GM13977 (cell line): ENCODE results near the gene CASP8.
"Not testable (repeated sequence)": the region's sequence is repeated elsewhere in the genome, so short reads cannot be mapped to it uniquely, and the experiment has no call there.

Source experiments
- DNase-seq: peaks from one replicate; pipeline ENCODE4 v3.0.0; 2012; ENCODE audit warnings: low spot score
- CTCF ChIP-seq: IDR thresholded peaks from 2 replicates; pipeline ENCODE4 v1.5.1; 2012; ENCODE audit warnings: mild to moderate bottlenecking, control low read depth; ENCODE audit not compliant: insufficient read depth; ENCODE audit errors: extremely low read depth, missing control alignments
- in situ Hi-C: fragments of 300-500 bp; cut with MboI; formaldehyde crosslinking; loops from one replicate; pipeline ENCODE4 v1.12.0; 2022; ENCODE audit warnings: low sequenced_read_pairs, low pct_unique_long_range_greater_than_20kb, mixed read lengths, inconsistent platforms; ENCODE audit not compliant: unreplicated experiment

Gene CASP8

DNA sequence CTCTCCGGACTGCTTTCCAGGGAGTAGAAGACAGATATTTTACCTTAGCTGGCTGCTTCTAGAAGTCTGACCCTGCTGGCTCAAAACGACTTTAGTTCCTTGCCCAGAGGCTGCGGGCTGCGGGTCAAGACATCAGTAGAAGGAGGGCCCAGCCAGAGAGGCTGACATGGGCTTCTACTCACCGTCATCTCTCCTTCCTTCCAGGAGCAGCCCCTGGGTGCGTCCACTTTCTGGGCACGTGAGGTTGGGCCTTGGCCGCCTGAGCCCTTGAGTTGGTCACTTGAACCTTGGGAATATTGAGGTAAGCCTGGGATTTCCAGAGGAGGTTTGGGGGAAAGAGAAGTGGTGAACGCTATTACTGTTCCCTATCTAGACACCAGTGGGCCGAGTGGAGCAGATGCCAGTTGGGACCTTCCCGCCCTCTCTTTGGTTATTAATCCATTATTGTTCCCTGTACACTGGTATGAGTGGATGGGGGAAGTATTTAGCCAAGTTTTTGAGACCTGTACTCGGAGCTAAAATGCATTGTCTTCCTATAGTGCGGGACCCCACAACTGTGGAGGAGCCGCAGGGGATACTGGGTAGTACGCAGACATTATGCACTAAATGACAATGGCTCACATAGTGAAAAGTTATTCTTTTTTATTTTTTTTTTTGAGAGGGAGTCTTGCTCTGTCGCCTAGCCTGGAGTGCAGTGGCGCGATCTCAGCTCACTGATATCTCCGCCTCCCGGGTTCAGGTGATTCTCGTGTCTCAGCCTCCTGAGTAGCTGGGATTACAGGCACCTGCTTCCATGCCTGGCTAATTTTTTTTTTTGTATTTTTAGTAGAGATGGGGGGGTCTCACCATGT lies 26.3 kb upstream of the CASP8 start:
- TF ChIP-seq CTCF: no peak
- no peak for DNase-seq
- in situ Hi-C loops: loop anchor here (10.0 kb wide), 2 partner anchors 131 to 329 kb away; no protein-coding TSS in a partner anchor

DNA sequence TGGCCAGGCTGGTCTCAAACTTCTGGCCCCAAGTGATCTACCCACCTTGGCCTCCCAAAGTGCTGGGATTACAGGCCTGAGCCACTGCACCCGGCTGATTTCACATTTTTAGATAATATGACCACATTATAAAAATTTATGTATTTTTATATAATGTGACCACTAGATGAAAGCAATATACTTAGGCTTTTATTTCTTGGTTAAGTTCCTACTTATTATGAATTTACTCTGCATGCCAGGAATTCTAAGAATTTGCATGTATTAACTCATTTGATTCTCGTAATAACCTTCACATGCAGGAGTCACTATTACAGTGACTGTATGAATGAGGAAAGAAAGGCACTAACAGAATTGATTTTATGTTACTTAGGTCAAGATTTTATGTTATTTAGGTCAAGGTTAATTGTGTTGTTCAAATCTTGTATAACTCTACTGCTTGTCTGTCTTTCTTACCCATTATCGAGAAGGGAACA lies 25.6 kb upstream of the CASP8 start:
- TF ChIP-seq CTCF: no peak
- in situ Hi-C loops: loop anchor here (10.0 kb wide), 2 partner anchors 130 to 330 kb away; no protein-coding TSS in a partner anchor
- DNase-seq: no peak

DNA sequence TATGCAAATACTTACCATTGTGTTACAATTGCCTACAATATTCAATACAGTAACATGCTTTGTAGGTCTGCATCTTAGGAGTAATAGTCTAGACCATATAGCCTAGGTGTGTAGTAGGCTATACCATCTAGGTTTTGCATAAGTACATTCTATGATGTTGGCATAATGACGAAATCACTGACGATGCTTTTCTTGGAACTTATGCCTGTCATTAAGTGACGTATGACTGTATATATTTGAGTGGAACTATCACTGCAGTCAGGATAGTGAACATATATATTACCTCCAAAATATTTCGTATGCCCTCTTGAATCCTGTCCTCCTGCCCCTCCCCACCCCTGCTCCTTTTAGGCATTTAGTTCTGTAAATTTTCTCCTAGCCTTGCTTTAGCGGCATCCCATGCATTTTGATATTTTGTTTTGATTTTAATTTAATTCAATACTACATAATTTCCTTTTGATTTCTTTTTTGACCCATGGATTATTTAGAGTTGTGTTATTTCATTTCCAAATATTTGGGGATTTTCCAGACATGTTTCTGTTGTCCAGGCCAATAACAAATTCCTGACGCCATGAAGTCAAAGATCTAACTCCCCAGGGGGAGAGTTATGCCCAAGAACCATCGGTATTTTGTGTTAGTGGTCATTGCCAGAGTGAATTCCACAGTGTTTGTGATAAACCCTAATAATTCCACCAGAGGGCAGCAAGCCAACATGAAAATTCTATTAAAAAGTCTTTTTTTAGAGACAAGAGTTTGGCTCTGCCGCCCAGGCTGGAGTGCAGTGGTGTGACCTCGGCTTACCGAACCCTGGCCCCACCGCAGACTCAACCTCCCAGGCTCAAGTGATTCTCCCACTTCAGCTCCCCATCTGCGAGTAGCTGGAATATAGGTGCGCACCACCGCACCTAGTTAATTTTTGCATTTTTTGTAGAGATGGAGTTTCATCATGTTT lies 24.2 kb upstream of the CASP8 start:
- peak; percentile 42 for DNase-seq
- in situ Hi-C loops: loop anchor here (10.0 kb wide), 2 partner anchors 129 to 331 kb away; no protein-coding TSS in a partner anchor
- peak; percentile 50 for TF ChIP-seq CTCF

- no peak for TF ChIP-seq CTCF
- no peak for DNase-seq
- in situ Hi-C loops: loop anchor here (10.0 kb wide), 2 partner anchors 127 to 333 kb away; no protein-coding TSS in a partner anchor
These were observed 22.7 kb upstream of the CASP8 start for GRCh38 chr2:201237486-201238123.

DNA sequence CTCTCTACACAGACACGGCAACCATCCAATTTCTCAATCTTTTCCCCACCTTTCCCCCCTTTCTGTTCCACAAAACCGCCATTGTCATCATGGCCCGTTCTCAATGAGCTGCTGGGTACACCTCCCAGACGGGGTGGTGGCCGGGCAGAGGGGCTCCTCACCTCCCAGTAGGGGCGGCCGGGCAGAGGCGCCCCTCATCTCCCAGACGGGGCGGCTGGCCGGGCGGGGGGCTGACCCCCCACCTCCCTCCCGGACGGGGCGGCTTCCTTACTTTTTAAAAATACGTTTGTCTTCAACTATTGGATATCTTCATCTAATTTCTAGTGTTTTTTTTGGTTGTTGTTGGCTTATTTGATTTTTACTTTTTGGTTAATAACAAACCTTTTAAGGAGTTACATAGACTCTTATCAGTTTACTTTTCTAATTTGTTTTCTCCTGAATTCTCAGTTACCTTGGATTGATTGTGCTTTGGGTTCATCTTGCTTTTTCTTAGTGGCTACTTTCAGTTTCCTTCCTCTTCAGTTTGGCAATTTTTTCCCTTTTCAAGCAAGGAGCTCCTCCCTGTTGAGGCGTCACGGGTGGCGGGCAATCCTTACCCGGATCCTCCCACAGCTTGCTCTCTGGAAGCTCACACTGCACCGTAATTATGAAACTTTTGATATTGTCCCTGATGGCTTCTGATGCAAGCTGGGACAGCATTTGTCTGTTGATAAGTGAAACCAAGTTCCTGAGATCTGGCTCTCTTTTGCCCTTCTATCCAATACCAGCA lies 21.0 kb upstream of the CASP8 start:
- in situ Hi-C loops: loop anchor here (10.0 kb wide), 2 partner anchors 125 to 335 kb away; no protein-coding TSS in a partner anchor
- not testable (repeated sequence) for DNase-seq

- TF ChIP-seq CTCF: no peak
- no peak for DNase-seq
- in situ Hi-C loops: no loop called here
These were observed 17.6 kb upstream of the CASP8 start for GRCh38 chr2:201242571-201243277.
